Neural progenitor cell (in vitro differentiated cells): Measurements from ENCODE around the gene MAP7. TPM values are rescaled to one million over a fixed set of nuclear protein-coding genes. Genes with fewer than 3 reads are reported as not detected.
A peak's percentile ranks its signal among the peaks of the same experiment; 100 is the strongest.

ENCODE experiments used
- DNase-seq: peaks from one replicate; pipeline ENCODE4 v3.0.0-alpha.2; 2016; ENCODE audit warnings: low spot score
- H2AFZ ChIP-seq: fragments of 200-600 bp; sonication (generic); replicated peaks from 2 replicates; pipeline ENCODE4 v1.6.1; 2016; ENCODE audit warnings: antibody characterized with exemption
- H3F3A ChIP-seq: fragments of 200-600 bp; sonication (generic); 2 replicates; pipeline ENCODE4 v1.6.1; 2016; ENCODE audit warnings: antibody characterized with exemption, low read depth
- H3K27ac ChIP-seq: fragments of 200-600 bp; sonication (generic); 2 replicates; pipeline ENCODE4 v1.5.1; 2016; ENCODE audit warnings: mild to moderate bottlenecking
- H3K27me3 ChIP-seq: fragments of 200-600 bp; sonication (generic); 2 replicates; pipeline ENCODE4 v1.6.1; 2016; ENCODE audit warnings: mild to moderate bottlenecking, moderate library complexity
- H3K36me3 ChIP-seq: fragments of 200-600 bp; sonication (generic); 2 replicates; pipeline ENCODE4 v1.5.1; 2016
- H3K4me1 ChIP-seq: fragments of 200-600 bp; sonication (generic); 2 replicates; pipeline ENCODE4 v1.6.1; 2016; ENCODE audit warnings: mixed run types
- H3K4me2 ChIP-seq: fragments of 200-600 bp; sonication (generic); 2 replicates; pipeline ENCODE4 v1.6.1; 2016
- H3K4me3 ChIP-seq: fragments of 200-600 bp; sonication (generic); 2 replicates; pipeline ENCODE4 v1.5.1; 2016
- H3K79me2 ChIP-seq: fragments of 200-600 bp; sonication (generic); 2 replicates; pipeline ENCODE4 v1.6.1; 2016; ENCODE audit warnings: low read depth
- H3K9ac ChIP-seq: fragments of 200-600 bp; sonication (generic); 2 replicates; pipeline ENCODE4 v1.6.1; 2016
- H3K9me3 ChIP-seq: fragments of 200-600 bp; sonication (generic); 2 replicates; pipeline ENCODE4 v1.5.1; 2016; ENCODE audit warnings: low read depth
- H4K20me1 ChIP-seq: fragments of 200-600 bp; sonication (generic); 2 replicates; pipeline ENCODE4 v1.6.1; 2016; ENCODE audit warnings: low read depth
- H3K27ac Mint-ChIP-seq: 3 replicates; pipeline ENCODE4 v1.8.0; 2021; ENCODE audit warnings: mixed read lengths
- H3K27me3 Mint-ChIP-seq: 2 replicates; pipeline ENCODE4 v1.8.0; 2022; ENCODE audit warnings: low read depth, mild to moderate bottlenecking, inconsistent platforms, moderate library complexity, mixed read lengths; ENCODE audit not compliant: insufficient read depth
- H3K36me3 Mint-ChIP-seq: 3 replicates; pipeline ENCODE4 v1.8.0; 2021; ENCODE audit warnings: mixed read lengths
- H3K4me1 Mint-ChIP-seq: 3 replicates; pipeline ENCODE4 v1.8.0; 2021; ENCODE audit warnings: mixed read lengths
- H3K4me3 Mint-ChIP-seq: 3 replicates; pipeline ENCODE4 v1.8.0; 2021; ENCODE audit warnings: mild to moderate bottlenecking, moderate library complexity, mixed read lengths
- H3K9me3 Mint-ChIP-seq: 3 replicates; pipeline ENCODE4 v1.8.0; 2020; ENCODE audit warnings: mixed read lengths
- CTCF ChIP-seq: fragments of 200-600 bp; sonication (generic); IDR thresholded peaks from 2 replicates; pipeline ENCODE4 v1.5.1; 2017; ENCODE audit warnings: antibody characterized with exemption, mild to moderate bottlenecking
- EZH2 ChIP-seq: fragments of 200-600 bp; sonication (generic); IDR thresholded peaks from 2 replicates; pipeline ENCODE4 v1.6.1; 2017; ENCODE audit warnings: antibody characterized with exemption, mild to moderate bottlenecking, moderate library complexity
- EZH2phosphoT487 ChIP-seq: fragments of 200-600 bp; sonication (generic); IDR thresholded peaks from 2 replicates; pipeline ENCODE4 v1.6.1; 2017; ENCODE audit warnings: antibody characterized with exemption
- total RNA-seq: library from RNA; depleted of rRNA; stranded (reverse); fragments of >200 nt; gene quantifications from 2 replicates; pipeline ENCODE4 v1.2.3, GENCODE V29; 2015; ENCODE audit warnings: low replicate concordance

MAP7 gene
- total RNA-seq, 1 donor from 2014 or later: 9.0 TPM

DNA sequence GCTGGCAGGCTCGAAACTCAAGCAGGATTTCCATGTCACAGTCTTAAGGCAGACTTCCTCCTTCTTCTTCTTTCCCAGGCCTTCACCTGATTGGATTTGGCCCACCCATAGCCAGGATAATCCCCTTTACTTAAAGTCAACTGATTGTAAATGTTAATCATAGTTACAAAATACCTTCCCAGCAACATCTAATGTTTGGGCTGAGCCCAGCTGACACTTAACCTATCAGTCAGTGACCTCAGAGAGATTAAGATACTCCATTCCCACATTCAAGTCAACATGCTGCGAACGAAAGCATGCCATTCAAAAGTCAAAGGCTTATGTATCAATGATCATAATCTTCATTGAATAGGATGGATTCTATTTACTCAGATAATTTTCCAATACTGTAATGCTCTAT lies 16.0 kb downstream of the MAP7 start:
- Mint-ChIP-seq H3K27ac (no peak overlapping the region), H3K36me3 (no peaks in the 10 kb centered on the region), H3K9me3 (peaks cover 2% of the 10 kb centered on the region), H3K27me3 (peaks cover 4% of the 10 kb centered on the region), H3K4me1 (peaks cover 38% of the 10 kb centered on the region), H3K4me3 (no peak overlapping the region)
- Histone ChIP-seq H2AFZ (no peak overlapping the region), H3K27ac (no peak overlapping the region), H3K4me3 (no peak overlapping the region), H3K27me3 (no peaks in the 10 kb centered on the region), H3K36me3 (no peaks in the 10 kb centered on the region), H4K20me1 (no peaks in the 10 kb centered on the region), H3F3A (peaks cover 8% of the 10 kb centered on the region), H3K4me1 (peaks cover 14% of the 10 kb centered on the region), H3K4me2 (no peak overlapping the region), H3K79me2 (peaks cover 5% of the 10 kb centered on the region), H3K9ac (no peak overlapping the region), H3K9me3 (no peaks in the 10 kb centered on the region)
- peak; percentile 19 for DNase-seq
- TF ChIP-seq EZH2phosphoT487 (no peak), CTCF (no peak), EZH2 (no peak)

- Histone ChIP-seq H3K4me1 (peaks cover 14% of the 10 kb centered on the region), H3K4me2 (no peak overlapping the region), H3K36me3 (no peaks in the 10 kb centered on the region), H3K9ac (no peak overlapping the region), H4K20me1 (no peaks in the 10 kb centered on the region), H3K9me3 (no peaks in the 10 kb centered on the region), H3K79me2 (peaks cover 5% of the 10 kb centered on the region), H2AFZ (no peak overlapping the region), H3K27me3 (no peaks in the 10 kb centered on the region), H3K4me3 (no peak overlapping the region), H3F3A (peaks cover 8% of the 10 kb centered on the region), H3K27ac (no peak overlapping the region)
- no peak overlapping the region for H3K27ac Mint-ChIP-seq
- peaks cover 4% of the 10 kb centered on the region for H3K27me3 Mint-ChIP-seq
- no peaks in the 10 kb centered on the region for H3K36me3 Mint-ChIP-seq
- H3K4me3 Mint-ChIP-seq: no peak overlapping the region
- TF ChIP-seq CTCF (no peak), EZH2 (no peak), EZH2phosphoT487 (no peak)
- DNase-seq: no peak
- peaks cover 34% of the 10 kb centered on the region for H3K4me1 Mint-ChIP-seq
- peaks cover 2% of the 10 kb centered on the region for H3K9me3 Mint-ChIP-seq
Observed at GRCh38 chr6:136533487-136533886, 16.7 kb downstream of the MAP7 start.

- Histone ChIP-seq H3K27me3 (no peaks in the 10 kb centered on the region), H3K27ac (no peak overlapping the region), H3K9ac (no peak overlapping the region), H3F3A (peaks cover 8% of the 10 kb centered on the region), H3K4me1 (peaks cover 28% of the 10 kb centered on the region), H3K4me3 (no peak overlapping the region), H3K4me2 (no peak overlapping the region), H4K20me1 (no peaks in the 10 kb centered on the region), H2AFZ (no peak overlapping the region), H3K9me3 (no peaks in the 10 kb centered on the region), H3K79me2 (peaks cover 5% of the 10 kb centered on the region), H3K36me3 (no peaks in the 10 kb centered on the region)
- peaks cover 2% of the 10 kb centered on the region for H3K9me3 Mint-ChIP-seq
- no peak for DNase-seq
- H3K27ac Mint-ChIP-seq: no peak overlapping the region
- no peak overlapping the region for H3K4me3 Mint-ChIP-seq
- peaks cover 4% of the 10 kb centered on the region for H3K27me3 Mint-ChIP-seq
- H3K4me1 Mint-ChIP-seq: peaks cover 42% of the 10 kb centered on the region
- no peaks in the 10 kb centered on the region for H3K36me3 Mint-ChIP-seq
- TF ChIP-seq EZH2phosphoT487 (no peak), CTCF (no peak), EZH2 (no peak)
Observed at GRCh38 chr6:136532030-136532429, 18.2 kb downstream of the MAP7 start.
